ENCODE data around the gene FBN2.

DNA sequence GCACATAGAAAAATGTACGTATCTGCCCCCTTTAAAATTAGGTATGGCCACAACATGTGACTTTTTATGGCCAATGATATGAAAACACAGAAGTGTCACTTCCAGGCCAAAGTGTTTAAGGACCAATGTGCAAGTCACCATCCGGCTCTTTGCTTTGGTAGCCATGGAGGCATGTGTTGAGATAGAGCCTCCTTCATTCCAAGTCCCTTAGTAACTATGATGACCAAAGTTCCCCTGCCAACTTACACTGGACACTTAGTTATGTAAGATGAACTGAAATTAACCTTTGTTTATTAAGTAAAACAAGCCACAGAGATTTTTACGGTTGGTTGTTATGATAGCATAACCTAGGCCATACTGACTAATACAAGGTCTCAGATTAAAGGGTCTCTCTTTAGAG, 51.0 kb downstream of the FBN2 start:
- TF ChIP-seq POLR2AphosphoS5 (IDR thresholded peaks at IDR 0.05; ENCODE audit: low read depth, low read length), result no peak
- no peak for TF ChIP-seq POLR2A (IDR thresholded peaks at IDR 0.05; ENCODE audit: borderline replicate concordance, extremely low read depth, insufficient read depth, insufficient read length)
- TF ChIP-seq CEBPB (IDR thresholded peaks at IDR 0.05; ENCODE audit: low read depth), result no peak
- no peak for TF ChIP-seq CTCF (IDR thresholded peaks at IDR 0.05 in 2 of 3, conservative IDR thresholded peaks at IDR 0.05 in 1 of 3; ENCODE audit: borderline replicate concordance in 1 of 3, insufficient read depth in 1 of 3, low read depth in 2 of 3, low read length in 2 of 3)
- no peak for TF ChIP-seq REST (IDR thresholded peaks at IDR 0.05; ENCODE audit: low read depth)
- TF ChIP-seq EZH2 (IDR thresholded peaks at IDR 0.05), result no peak
- no peak for TF ChIP-seq SP1 (IDR thresholded peaks at IDR 0.05; ENCODE audit: low read depth)
- no peak for TF ChIP-seq ZFX (IDR thresholded peaks at IDR 0.05)
- no peak for TF ChIP-seq RAD21 (IDR thresholded peaks at IDR 0.05; ENCODE audit: low read depth)
- TF ChIP-seq, protein P1, sequence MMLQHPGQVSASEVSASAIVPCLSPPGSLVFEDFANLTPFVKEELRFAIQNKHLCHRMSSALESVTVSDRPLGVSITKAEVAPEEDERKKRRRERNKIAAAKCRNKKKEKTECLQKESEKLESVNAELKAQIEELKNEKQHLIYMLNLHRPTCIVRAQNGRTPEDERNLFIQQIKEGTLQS (IDR thresholded peaks at IDR 0.05), result no peak
- no peak for TF ChIP-seq YY1 (IDR thresholded peaks at IDR 0.05; ENCODE audit: extremely low read depth, insufficient replicate concordance, low read depth, low read length)
- no peak for TF ChIP-seq ELF1 (IDR thresholded peaks at IDR 0.05; ENCODE audit: borderline replicate concordance, low read depth)
- TF ChIP-seq SIN3A (IDR thresholded peaks at IDR 0.05; ENCODE audit: low read depth), result no peak
- TF ChIP-seq EGR1 (IDR thresholded peaks at IDR 0.05; ENCODE audit: low read depth), result no peak
